HG03521 (cell line): Measurements from ENCODE around the gene PPP1R3A.

Experiments used
- ATAC-seq: cut with Tn5 transposase; IDR thresholded peaks from one replicate; pipeline ENCODE4 v1.9.1; 2021; ENCODE audit warnings: mild to moderate bottlenecking, moderate library complexity; ENCODE audit not compliant: unreplicated experiment

Gene PPP1R3A

GRCh38 chr7:113890331-113891030 lies 28.3 kb downstream of the PPP1R3A start:
- no peak for ATAC-seq

GRCh38 chr7:113883096-113883495 lies 35.7 kb downstream of the PPP1R3A start:
- no peak for ATAC-seq

- no peak for ATAC-seq
Measured at GRCh38 chr7:113880559-113880958, 38.2 kb downstream of the PPP1R3A start.

- no peak for ATAC-seq
Measured at GRCh38 chr7:113878394-113878992, 40.3 kb downstream of the PPP1R3A start.

GRCh38 chr7:113875224-113875623 lies 43.6 kb downstream of the PPP1R3A start:
- ATAC-seq: no peak

- ATAC-seq: no peak
Measured at GRCh38 chr7:113873554-113874151, 45.2 kb downstream of the PPP1R3A start.

GRCh38 chr7:113872981-113873380 lies 45.8 kb downstream of the PPP1R3A start:
- no peak for ATAC-seq

GRCh38 chr7:113867325-113867724 lies 51.5 kb downstream of the PPP1R3A start:
- no peak for ATAC-seq

- no peak for ATAC-seq
Measured at GRCh38 chr7:113856010-113856409, 62.8 kb downstream of the PPP1R3A start.

- ATAC-seq: no peak
Measured at GRCh38 chr7:113840954-113841353, 77.9 kb downstream of the PPP1R3A start.

- no peak for ATAC-seq
Measured at GRCh38 chr7:113835367-113835766, 83.4 kb downstream of the PPP1R3A start.

GRCh38 chr7:113832196-113832745 lies 86.5 kb downstream of the PPP1R3A start:
- ATAC-seq: no peak

GRCh38 chr7:113831556-113831955 lies 87.3 kb downstream of the PPP1R3A start:
- no peak for ATAC-seq

- no peak for ATAC-seq
Measured at GRCh38 chr7:113828581-113828980, 90.2 kb downstream of the PPP1R3A start.
